HepG2 (cell line): ENCODE data around the gene GDF2.

Experiments
- ERF ChIP-seq: IDR thresholded peaks from 2 replicates; pipeline ENCODE4 v1.6.1; 2018; ENCODE audit warnings: missing biosample characterization, missing genetic modification reagents
- NPAS2 ChIP-seq: sonication (generic); formaldehyde crosslinking; IDR thresholded peaks from 2 replicates; pipeline ENCODE4 v1.8.0; 2022; ENCODE audit warnings: mild to moderate bottlenecking, missing genetic modification reagents, borderline replicate concordance
- PHF8 ChIP-seq: sonication (generic); formaldehyde crosslinking; IDR thresholded peaks from 2 replicates; pipeline ENCODE4 v1.5.0; 2020; ENCODE audit warnings: missing genetic modification reagents
- PRDM15 ChIP-seq: sonication (generic); formaldehyde crosslinking; IDR thresholded peaks from 2 replicates; pipeline ENCODE4 v1.4.0; 2020; ENCODE audit warnings: missing genetic modification reagents
- RAD51 ChIP-seq: fragments of 450-650 bp; IDR thresholded peaks from 2 replicates; pipeline ENCODE4 v1.6.1; 2016; ENCODE audit warnings: borderline replicate concordance
- SIN3B ChIP-seq: fragments of 150-350 bp; IDR thresholded peaks from 2 replicates; pipeline ENCODE4 v1.6.1; 2014; ENCODE audit warnings: low read length
- XRCC5 ChIP-seq: fragments of 200-400 bp; formaldehyde crosslinking; optimal IDR thresholded peaks from 2 replicates; pipeline ENCODE3; 2017; ENCODE audit warnings: mild to moderate bottlenecking, low read length
- ZNF30 ChIP-seq: sonication (generic); formaldehyde crosslinking; IDR thresholded peaks from 2 replicates; pipeline ENCODE4 v1.5.0; 2020; ENCODE audit warnings: mild to moderate bottlenecking, missing genetic modification reagents
- ZNF768 ChIP-seq: sonication (generic); formaldehyde crosslinking; IDR thresholded peaks from 2 replicates; pipeline ENCODE4 v1.4.0; 2020; ENCODE audit warnings: missing genetic modification reagents
- ZNF772 ChIP-seq: sonication (generic); formaldehyde crosslinking; IDR thresholded peaks from 2 replicates; pipeline ENCODE4 v1.5.0; 2020; ENCODE audit warnings: mild to moderate bottlenecking, missing genetic modification reagents
- TF ChIP-seq, protein P1 (sequence below): sonication (generic); formaldehyde crosslinking; IDR thresholded peaks from 2 replicates; pipeline ENCODE4 v1.5.0; 2020; ENCODE audit warnings: mild to moderate bottlenecking, missing genetic modification reagents, moderate library complexity
- TF ChIP-seq, protein P2 (sequence below): sonication (generic); formaldehyde crosslinking; IDR thresholded peaks from 2 replicates; pipeline ENCODE4 v1.5.0; 2020; ENCODE audit warnings: missing genetic modification reagents, mild to moderate bottlenecking, borderline replicate concordance

DNA sequence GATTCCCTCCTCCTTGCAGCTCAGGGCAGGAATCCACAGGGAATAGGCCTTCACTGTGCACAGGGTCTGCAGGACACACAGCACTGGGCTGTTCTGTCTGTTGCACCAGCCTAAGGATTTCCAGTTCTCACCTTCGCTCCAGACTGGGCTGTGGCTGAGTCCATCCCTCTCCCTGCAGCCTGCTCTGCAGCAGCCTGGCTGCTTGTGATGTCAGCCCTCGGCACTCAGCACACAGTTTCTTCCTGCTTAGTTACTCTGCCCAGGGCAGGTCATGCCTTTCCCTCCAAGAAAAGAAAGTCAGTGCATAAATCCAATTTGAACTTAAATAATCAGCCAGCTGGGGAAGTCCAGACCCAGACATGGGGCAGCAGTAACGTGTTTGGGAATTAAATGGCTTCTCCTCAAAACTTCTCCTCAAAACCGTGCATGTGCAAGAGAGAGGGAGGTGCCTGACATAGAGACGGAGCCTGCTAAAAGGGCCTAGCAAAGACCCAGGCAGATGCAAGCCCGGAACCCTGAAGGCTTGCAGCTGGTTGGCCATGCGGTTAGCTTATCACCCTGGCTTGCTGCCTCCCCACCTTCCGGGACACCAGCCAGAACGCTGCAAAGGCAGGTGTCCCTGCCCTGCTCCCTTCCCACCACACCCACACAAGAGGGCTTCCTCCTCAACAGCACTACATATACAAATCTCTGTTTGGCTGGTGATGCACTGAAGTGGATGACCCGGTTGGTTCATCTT lies 10.9 kb upstream of the GDF2 start:
- no peak for TF ChIP-seq RAD51
- no peak for TF ChIP-seq PHF8 (CRISPR knock-in tag)
- no peak for TF ChIP-seq ZNF772 (CRISPR knock-in tag)
- TF ChIP-seq, protein P1, sequence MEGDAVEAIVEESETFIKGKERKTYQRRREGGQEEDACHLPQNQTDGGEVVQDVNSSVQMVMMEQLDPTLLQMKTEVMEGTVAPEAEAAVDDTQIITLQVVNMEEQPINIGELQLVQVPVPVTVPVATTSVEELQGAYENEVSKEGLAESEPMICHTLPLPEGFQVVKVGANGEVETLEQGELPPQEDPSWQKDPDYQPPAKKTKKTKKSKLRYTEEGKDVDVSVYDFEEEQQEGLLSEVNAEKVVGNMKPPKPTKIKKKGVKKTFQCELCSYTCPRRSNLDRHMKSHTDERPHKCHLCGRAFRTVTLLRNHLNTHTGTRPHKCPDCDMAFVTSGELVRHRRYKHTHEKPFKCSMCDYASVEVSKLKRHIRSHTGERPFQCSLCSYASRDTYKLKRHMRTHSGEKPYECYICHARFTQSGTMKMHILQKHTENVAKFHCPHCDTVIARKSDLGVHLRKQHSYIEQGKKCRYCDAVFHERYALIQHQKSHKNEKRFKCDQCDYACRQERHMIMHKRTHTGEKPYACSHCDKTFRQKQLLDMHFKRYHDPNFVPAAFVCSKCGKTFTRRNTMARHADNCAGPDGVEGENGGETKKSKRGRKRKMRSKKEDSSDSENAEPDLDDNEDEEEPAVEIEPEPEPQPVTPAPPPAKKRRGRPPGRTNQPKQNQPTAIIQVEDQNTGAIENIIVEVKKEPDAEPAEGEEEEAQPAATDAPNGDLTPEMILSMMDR: no peak
- no peak for TF ChIP-seq NPAS2 (CRISPR knock-in tag)
- TF ChIP-seq, protein P2, sequence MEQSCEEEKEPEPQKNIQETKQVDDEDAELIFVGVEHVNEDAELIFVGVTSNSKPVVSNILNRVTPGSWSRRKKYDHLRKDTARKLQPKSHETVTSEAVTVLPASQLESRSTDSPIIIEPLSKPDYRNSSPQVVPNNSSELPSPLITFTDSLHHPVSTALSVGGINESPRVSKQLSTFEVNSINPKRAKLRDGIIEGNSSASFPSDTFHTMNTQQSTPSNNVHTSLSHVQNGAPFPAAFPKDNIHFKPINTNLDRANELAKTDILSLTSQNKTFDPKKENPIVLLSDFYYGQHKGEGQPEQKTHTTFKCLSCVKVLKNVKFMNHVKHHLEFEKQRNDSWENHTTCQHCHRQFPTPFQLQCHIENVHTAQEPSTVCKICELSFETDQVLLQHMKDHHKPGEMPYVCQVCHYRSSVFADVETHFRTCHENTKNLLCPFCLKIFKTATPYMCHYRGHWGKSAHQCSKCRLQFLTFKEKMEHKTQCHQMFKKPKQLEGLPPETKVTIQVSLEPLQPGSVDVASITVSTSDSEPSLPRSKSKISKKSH (CRISPR knock-in tag): no peak
- TF ChIP-seq ZNF768: no peak
- TF ChIP-seq XRCC5: no peak
- TF ChIP-seq ERF: no peak
- no peak for TF ChIP-seq SIN3B
- no peak for TF ChIP-seq ZNF30 (CRISPR knock-in tag)
- no peak for TF ChIP-seq PRDM15
